ENCODE measurements around the gene CLCN2.

The CLCN2 gene

GRCh38 chr3:184315543-184315867, 45.9 kb downstream of the CLCN2 start:
- Histone ChIP-seq H3K9me3 (ENCODE audit: low read length) (no peaks in the 10 kb centered on the region), H3K27me3 (ENCODE audit: insufficient read depth, low read length) (no peaks in the 10 kb centered on the region), H3K36me3 (ENCODE audit: insufficient read depth, low read length) (peaks cover 36% of the 10 kb centered on the region), H3K4me3 (ENCODE audit: low read length) (peak overlapping the region; percentile 67), H3K4me1 (ENCODE audit: insufficient read depth, low read length) (peaks cover 20% of the 10 kb centered on the region), H2AFZ (ENCODE audit: low read depth, low read length) (no peak overlapping the region)

GRCh38 chr3:184314700-184315542, 46.5 kb downstream of the CLCN2 start:
- Histone ChIP-seq H3K36me3 (ENCODE audit: insufficient read depth, low read length) (peaks cover 34% of the 10 kb centered on the region), H2AFZ (ENCODE audit: low read depth, low read length) (no peak overlapping the region), H3K27me3 (ENCODE audit: insufficient read depth, low read length) (no peaks in the 10 kb centered on the region), H3K4me1 (ENCODE audit: insufficient read depth, low read length) (peaks cover 20% of the 10 kb centered on the region), H3K4me3 (ENCODE audit: low read length) (peak overlapping the region; percentile 67), H3K9me3 (ENCODE audit: low read length) (no peaks in the 10 kb centered on the region)

GRCh38 chr3:184314363-184314699, 47.1 kb downstream of the CLCN2 start, which contains the start of gene EIF4G1:
TSS of gene EIF4G1 (plus strand) at chr3:184314606. CDS start at chr3:184315797, 1,191 bp downstream.
- peaks cover 31% of the 10 kb centered on the region for H3K36me3 ChIP-seq (ENCODE audit: insufficient read depth, low read length)
- peaks cover 20% of the 10 kb centered on the region for H3K4me1 ChIP-seq (ENCODE audit: insufficient read depth, low read length)
- H3K4me3 ChIP-seq (ENCODE audit: low read length), result peak within 1 kb of the TSS; percentile 67
- no peaks in the 10 kb centered on the region for H3K27me3 ChIP-seq (ENCODE audit: insufficient read depth, low read length)
- no peak within 1 kb of the TSS for H2AFZ ChIP-seq (ENCODE audit: low read depth, low read length)
- no peaks in the 10 kb centered on the region for H3K9me3 ChIP-seq (ENCODE audit: low read length)

- H3K4me1 ChIP-seq (ENCODE audit: insufficient read depth, low read length), result peaks cover 16% of the 10 kb centered on the region
Measured at GRCh38 chr3:184311633-184312032, 49.8 kb downstream of the CLCN2 start.

GRCh38 chr3:184308744-184309143, 52.7 kb downstream of the CLCN2 start:
- Histone ChIP-seq H3K36me3 (ENCODE audit: insufficient read depth, low read length) (peaks cover 56% of the 10 kb centered on the region), H3K9me3 (ENCODE audit: low read length) (no peaks in the 10 kb centered on the region), H3K4me1 (ENCODE audit: insufficient read depth, low read length) (no peaks in the 10 kb centered on the region), H2AFZ (ENCODE audit: low read depth, low read length) (no peak overlapping the region), H3K27me3 (ENCODE audit: insufficient read depth, low read length) (no peaks in the 10 kb centered on the region), H3K4me3 (ENCODE audit: low read length) (no peak overlapping the region)

More at GRCh38 chr3:184311633-184312032, 49.8 kb downstream of the CLCN2 start:
- Histone ChIP-seq H3K27me3 (ENCODE audit: insufficient read depth, low read length) (no peaks in the 10 kb centered on the region), H3K4me3 (ENCODE audit: low read length) (no peak overlapping the region), H3K9me3 (ENCODE audit: low read length) (no peaks in the 10 kb centered on the region), H3K36me3 (ENCODE audit: insufficient read depth, low read length) (peaks cover 38% of the 10 kb centered on the region), H2AFZ (ENCODE audit: low read depth, low read length) (no peak overlapping the region)

GRCh38 chr3:184307915-184308314, 53.5 kb downstream of the CLCN2 start:
- Histone ChIP-seq H3K9me3 (ENCODE audit: low read length) (no peaks in the 10 kb centered on the region), H2AFZ (ENCODE audit: low read depth, low read length) (no peak overlapping the region), H3K4me3 (ENCODE audit: low read length) (no peak overlapping the region), H3K4me1 (ENCODE audit: insufficient read depth, low read length) (no peaks in the 10 kb centered on the region), H3K27me3 (ENCODE audit: insufficient read depth, low read length) (no peaks in the 10 kb centered on the region), H3K36me3 (ENCODE audit: insufficient read depth, low read length) (peaks cover 64% of the 10 kb centered on the region)

GRCh38 chr3:184306341-184306972, 54.9 kb downstream of the CLCN2 start:
- Histone ChIP-seq H3K27me3 (ENCODE audit: insufficient read depth, low read length) (no peaks in the 10 kb centered on the region), H3K4me1 (ENCODE audit: insufficient read depth, low read length) (no peaks in the 10 kb centered on the region), H3K9me3 (ENCODE audit: low read length) (no peaks in the 10 kb centered on the region), H3K4me3 (ENCODE audit: low read length) (no peak overlapping the region), H3K36me3 (ENCODE audit: insufficient read depth, low read length) (peaks cover 79% of the 10 kb centered on the region), H2AFZ (ENCODE audit: low read depth, low read length) (no peak overlapping the region)

- peaks cover 2% of the 10 kb centered on the region for H3K4me1 ChIP-seq (ENCODE audit: insufficient read depth, low read length)
- no peak overlapping the region for H2AFZ ChIP-seq (ENCODE audit: low read depth, low read length)
- H3K9me3 ChIP-seq (ENCODE audit: low read length), result no peaks in the 10 kb centered on the region
- no peaks in the 10 kb centered on the region for H3K27me3 ChIP-seq (ENCODE audit: insufficient read depth, low read length)
- peaks cover 85% of the 10 kb centered on the region for H3K36me3 ChIP-seq (ENCODE audit: insufficient read depth, low read length)
- no peak overlapping the region for H3K4me3 ChIP-seq (ENCODE audit: low read length)
Measured at GRCh38 chr3:184305577-184305976, 55.8 kb downstream of the CLCN2 start.

- Histone ChIP-seq H3K4me3 (ENCODE audit: low read length) (peak overlapping the region; percentile 76), H2AFZ (ENCODE audit: low read depth, low read length) (no peak overlapping the region), H3K36me3 (ENCODE audit: insufficient read depth, low read length) (peaks cover 49% of the 10 kb centered on the region), H3K9me3 (ENCODE audit: low read length) (no peaks in the 10 kb centered on the region), H3K4me1 (ENCODE audit: insufficient read depth, low read length) (peaks cover 12% of the 10 kb centered on the region), H3K27me3 (ENCODE audit: insufficient read depth, low read length) (no peaks in the 10 kb centered on the region)
Measured at GRCh38 chr3:184300378-184300720, 61.1 kb downstream of the CLCN2 start.

GRCh38 chr3:184299488-184300377, 61.7 kb downstream of the CLCN2 start:
- H3K27me3 ChIP-seq (ENCODE audit: insufficient read depth, low read length), result peaks cover 4% of the 10 kb centered on the region
- H3K36me3 ChIP-seq (ENCODE audit: insufficient read depth, low read length), result peaks cover 44% of the 10 kb centered on the region
- peak overlapping the region; percentile 76 for H3K4me3 ChIP-seq (ENCODE audit: low read length)
- peak overlapping the region; percentile 50 for H2AFZ ChIP-seq (ENCODE audit: low read depth, low read length)
- H3K9me3 ChIP-seq (ENCODE audit: low read length), result no peaks in the 10 kb centered on the region
- peaks cover 12% of the 10 kb centered on the region for H3K4me1 ChIP-seq (ENCODE audit: insufficient read depth, low read length)

- Histone ChIP-seq H3K4me1 (ENCODE audit: insufficient read depth, low read length) (peaks cover 12% of the 10 kb centered on the region), H3K4me3 (ENCODE audit: low read length) (peak within 1 kb of the TSS; percentile 93), H2AFZ (ENCODE audit: low read depth, low read length) (peak within 1 kb of the TSS; percentile 99), H3K9me3 (ENCODE audit: low read length) (no peaks in the 10 kb centered on the region), H3K27me3 (ENCODE audit: insufficient read depth, low read length) (peaks cover 7% of the 10 kb centered on the region), H3K36me3 (ENCODE audit: insufficient read depth, low read length) (peaks cover 36% of the 10 kb centered on the region)
Measured at GRCh38 chr3:184298759-184299487, 62.5 kb downstream of the CLCN2 start, which contains the start of gene PSMD2. TSS of gene PSMD2 (plus strand) at chr3:184299241. CDS start at chr3:184299267, 26 bp downstream.

GRCh38 chr3:184296616-184297015, 64.8 kb downstream of the CLCN2 start:
- no peaks in the 10 kb centered on the region for H3K9me3 ChIP-seq (ENCODE audit: low read length)
- no peak overlapping the region for H2AFZ ChIP-seq (ENCODE audit: low read depth, low read length)
- peaks cover 12% of the 10 kb centered on the region for H3K4me1 ChIP-seq (ENCODE audit: insufficient read depth, low read length)
- H3K36me3 ChIP-seq (ENCODE audit: insufficient read depth, low read length), result peaks cover 13% of the 10 kb centered on the region
- peaks cover 25% of the 10 kb centered on the region for H3K27me3 ChIP-seq (ENCODE audit: insufficient read depth, low read length)
- H3K4me3 ChIP-seq (ENCODE audit: low read length), result no peak overlapping the region

All from neuron (in vitro differentiated cells).